Measurements from ENCODE around the gene COG8. TPM values are rescaled to one million over a fixed set of nuclear protein-coding genes. Genes with fewer than 3 reads are reported as not detected.

Gene COG8
- total and polyA plus RNA-seq, 2 of the 8 experiments (the other 6 are each of a cell fraction or from before 2014, with no cell fraction given) = 49.1 to 55.6 TPM

- TF ChIP-seq CBX8 (IDR thresholded peaks at IDR 0.05; ENCODE audit: borderline replicate concordance, low read depth, low read length) = no peak
- TF ChIP-seq, protein P1, sequence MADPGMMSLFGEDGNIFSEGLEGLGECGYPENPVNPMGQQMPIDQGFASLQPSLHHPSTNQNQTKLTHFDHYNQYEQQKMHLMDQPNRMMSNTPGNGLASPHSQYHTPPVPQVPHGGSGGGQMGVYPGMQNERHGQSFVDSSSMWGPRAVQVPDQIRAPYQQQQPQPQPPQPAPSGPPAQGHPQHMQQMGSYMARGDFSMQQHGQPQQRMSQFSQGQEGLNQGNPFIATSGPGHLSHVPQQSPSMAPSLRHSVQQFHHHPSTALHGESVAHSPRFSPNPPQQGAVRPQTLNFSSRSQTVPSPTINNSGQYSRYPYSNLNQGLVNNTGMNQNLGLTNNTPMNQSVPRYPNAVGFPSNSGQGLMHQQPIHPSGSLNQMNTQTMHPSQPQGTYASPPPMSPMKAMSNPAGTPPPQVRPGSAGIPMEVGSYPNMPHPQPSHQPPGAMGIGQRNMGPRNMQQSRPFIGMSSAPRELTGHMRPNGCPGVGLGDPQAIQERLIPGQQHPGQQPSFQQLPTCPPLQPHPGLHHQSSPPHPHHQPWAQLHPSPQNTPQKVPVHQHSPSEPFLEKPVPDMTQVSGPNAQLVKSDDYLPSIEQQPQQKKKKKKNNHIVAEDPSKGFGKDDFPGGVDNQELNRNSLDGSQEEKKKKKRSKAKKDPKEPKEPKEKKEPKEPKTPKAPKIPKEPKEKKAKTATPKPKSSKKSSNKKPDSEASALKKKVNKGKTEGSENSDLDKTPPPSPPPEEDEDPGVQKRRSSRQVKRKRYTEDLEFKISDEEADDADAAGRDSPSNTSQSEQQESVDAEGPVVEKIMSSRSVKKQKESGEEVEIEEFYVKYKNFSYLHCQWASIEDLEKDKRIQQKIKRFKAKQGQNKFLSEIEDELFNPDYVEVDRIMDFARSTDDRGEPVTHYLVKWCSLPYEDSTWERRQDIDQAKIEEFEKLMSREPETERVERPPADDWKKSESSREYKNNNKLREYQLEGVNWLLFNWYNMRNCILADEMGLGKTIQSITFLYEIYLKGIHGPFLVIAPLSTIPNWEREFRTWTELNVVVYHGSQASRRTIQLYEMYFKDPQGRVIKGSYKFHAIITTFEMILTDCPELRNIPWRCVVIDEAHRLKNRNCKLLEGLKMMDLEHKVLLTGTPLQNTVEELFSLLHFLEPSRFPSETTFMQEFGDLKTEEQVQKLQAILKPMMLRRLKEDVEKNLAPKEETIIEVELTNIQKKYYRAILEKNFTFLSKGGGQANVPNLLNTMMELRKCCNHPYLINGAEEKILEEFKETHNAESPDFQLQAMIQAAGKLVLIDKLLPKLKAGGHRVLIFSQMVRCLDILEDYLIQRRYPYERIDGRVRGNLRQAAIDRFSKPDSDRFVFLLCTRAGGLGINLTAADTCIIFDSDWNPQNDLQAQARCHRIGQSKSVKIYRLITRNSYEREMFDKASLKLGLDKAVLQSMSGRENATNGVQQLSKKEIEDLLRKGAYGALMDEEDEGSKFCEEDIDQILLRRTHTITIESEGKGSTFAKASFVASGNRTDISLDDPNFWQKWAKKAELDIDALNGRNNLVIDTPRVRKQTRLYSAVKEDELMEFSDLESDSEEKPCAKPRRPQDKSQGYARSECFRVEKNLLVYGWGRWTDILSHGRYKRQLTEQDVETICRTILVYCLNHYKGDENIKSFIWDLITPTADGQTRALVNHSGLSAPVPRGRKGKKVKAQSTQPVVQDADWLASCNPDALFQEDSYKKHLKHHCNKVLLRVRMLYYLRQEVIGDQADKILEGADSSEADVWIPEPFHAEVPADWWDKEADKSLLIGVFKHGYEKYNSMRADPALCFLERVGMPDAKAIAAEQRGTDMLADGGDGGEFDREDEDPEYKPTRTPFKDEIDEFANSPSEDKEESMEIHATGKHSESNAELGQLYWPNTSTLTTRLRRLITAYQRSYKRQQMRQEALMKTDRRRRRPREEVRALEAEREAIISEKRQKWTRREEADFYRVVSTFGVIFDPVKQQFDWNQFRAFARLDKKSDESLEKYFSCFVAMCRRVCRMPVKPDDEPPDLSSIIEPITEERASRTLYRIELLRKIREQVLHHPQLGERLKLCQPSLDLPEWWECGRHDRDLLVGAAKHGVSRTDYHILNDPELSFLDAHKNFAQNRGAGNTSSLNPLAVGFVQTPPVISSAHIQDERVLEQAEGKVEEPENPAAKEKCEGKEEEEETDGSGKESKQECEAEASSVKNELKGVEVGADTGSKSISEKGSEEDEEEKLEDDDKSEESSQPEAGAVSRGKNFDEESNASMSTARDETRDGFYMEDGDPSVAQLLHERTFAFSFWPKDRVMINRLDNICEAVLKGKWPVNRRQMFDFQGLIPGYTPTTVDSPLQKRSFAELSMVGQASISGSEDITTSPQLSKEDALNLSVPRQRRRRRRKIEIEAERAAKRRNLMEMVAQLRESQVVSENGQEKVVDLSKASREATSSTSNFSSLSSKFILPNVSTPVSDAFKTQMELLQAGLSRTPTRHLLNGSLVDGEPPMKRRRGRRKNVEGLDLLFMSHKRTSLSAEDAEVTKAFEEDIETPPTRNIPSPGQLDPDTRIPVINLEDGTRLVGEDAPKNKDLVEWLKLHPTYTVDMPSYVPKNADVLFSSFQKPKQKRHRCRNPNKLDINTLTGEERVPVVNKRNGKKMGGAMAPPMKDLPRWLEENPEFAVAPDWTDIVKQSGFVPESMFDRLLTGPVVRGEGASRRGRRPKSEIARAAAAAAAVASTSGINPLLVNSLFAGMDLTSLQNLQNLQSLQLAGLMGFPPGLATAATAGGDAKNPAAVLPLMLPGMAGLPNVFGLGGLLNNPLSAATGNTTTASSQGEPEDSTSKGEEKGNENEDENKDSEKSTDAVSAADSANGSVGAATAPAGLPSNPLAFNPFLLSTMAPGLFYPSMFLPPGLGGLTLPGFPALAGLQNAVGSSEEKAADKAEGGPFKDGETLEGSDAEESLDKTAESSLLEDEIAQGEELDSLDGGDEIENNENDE (IDR thresholded peaks at IDR 0.05; ENCODE audit: insufficient replicate concordance, low read length) = no peak
Measured at GRCh38 chr16:69298261-69298660, 41.1 kb downstream of the COG8 start (continued).
